ENCODE results near the gene RUNX1. TPM values are rescaled to one million over a fixed set of nuclear protein-coding genes. Genes with fewer than 3 reads are reported as not detected.

Gene RUNX1
- polyA plus RNA-seq, 1 donor from 2014 or later, result 9.2 TPM

- Mint-ChIP-seq H3K27ac (no peak overlapping the region), H3K9me3 (peaks cover 0 to 2% (median 0%) of the 10 kb centered on the region in 3 donors)
Observed at GRCh38 chr21:34927992-34928391, 121.1 kb downstream of the RUNX1 start.

GRCh38 chr21:34926803-34927467 lies 122.2 kb downstream of the RUNX1 start:
- Mint-ChIP-seq H3K4me1 (peaks cover 13 to 30% (median 22%) of the 10 kb centered on the region in 3 donors), H3K27me3 (no peaks in the 10 kb centered on the region), H3K27ac (no peak overlapping the region), H3K4me3 (no peak overlapping the region), H3K9me3 (peaks cover 0 to 2% (median 0%) of the 10 kb centered on the region in 3 donors), H3K36me3 (peaks cover 9% of the 10 kb centered on the region)

More at GRCh38 chr21:34927992-34928391, 121.1 kb downstream of the RUNX1 start:
- H3K36me3 Mint-ChIP-seq, result peaks cover 10% of the 10 kb centered on the region
- H3K4me1 Mint-ChIP-seq, result peaks cover 13 to 39% (median 29%) of the 10 kb centered on the region in 3 donors
- H3K4me3 Mint-ChIP-seq, result no peak overlapping the region
- H3K27me3 Mint-ChIP-seq, result no peaks in the 10 kb centered on the region

GRCh38 chr21:34925597-34925996 lies 123.5 kb downstream of the RUNX1 start:
- Mint-ChIP-seq H3K4me1 (peaks cover 15 to 28% (median 27%) of the 10 kb centered on the region in 3 donors), H3K27me3 (no peaks in the 10 kb centered on the region), H3K4me3 (no peak overlapping the region), H3K36me3 (peaks cover 11% of the 10 kb centered on the region), H3K9me3 (peaks cover 0 to 2% (median 0%) of the 10 kb centered on the region in 3 donors), H3K27ac (peak overlapping the region in 2 of 3 donors; percentile 31 to 73)

- Mint-ChIP-seq H3K27ac (peak overlapping the region; percentile 31 to 73 (median 61)), H3K4me3 (peak overlapping the region in 1 of 4 donors; percentile 61)
Observed at GRCh38 chr21:34924771-34925419, 124.2 kb downstream of the RUNX1 start.

GRCh38 chr21:34924194-34924593 lies 124.9 kb downstream of the RUNX1 start:
- Mint-ChIP-seq H3K27me3 (no peaks in the 10 kb centered on the region), H3K9me3 (peaks cover 0 to 2% (median 0%) of the 10 kb centered on the region in 3 donors), H3K4me1 (peaks cover 21 to 39% (median 37%) of the 10 kb centered on the region in 3 donors), H3K36me3 (peaks cover 11% of the 10 kb centered on the region), H3K4me3 (no peak overlapping the region), H3K27ac (peak overlapping the region in 1 of 3 donors; percentile 40)

More at GRCh38 chr21:34924771-34925419, 124.2 kb downstream of the RUNX1 start:
- peaks cover 11% of the 10 kb centered on the region for H3K36me3 Mint-ChIP-seq
- H3K4me1 Mint-ChIP-seq, result peaks cover 15 to 32% (median 30%) of the 10 kb centered on the region in 3 donors
- H3K9me3 Mint-ChIP-seq, result peaks cover 0 to 2% (median 0%) of the 10 kb centered on the region in 3 donors
- H3K27me3 Mint-ChIP-seq, result no peaks in the 10 kb centered on the region

GRCh38 chr21:34923626-34924025 lies 125.5 kb downstream of the RUNX1 start:
- Mint-ChIP-seq H3K4me1 (peaks cover 21 to 39% (median 38%) of the 10 kb centered on the region in 3 donors), H3K4me3 (peak overlapping the region in 1 of 4 donors; percentile 21), H3K9me3 (peaks cover 0 to 2% (median 0%) of the 10 kb centered on the region in 3 donors), H3K27ac (no peak overlapping the region), H3K27me3 (no peaks in the 10 kb centered on the region), H3K36me3 (peaks cover 11% of the 10 kb centered on the region)

- peak overlapping the region in 1 of 3 donors; percentile 45 for H3K27ac Mint-ChIP-seq
- H3K4me3 Mint-ChIP-seq, result no peak overlapping the region
- H3K36me3 Mint-ChIP-seq, result peaks cover 12% of the 10 kb centered on the region
- H3K27me3 Mint-ChIP-seq, result no peaks in the 10 kb centered on the region
- H3K4me1 Mint-ChIP-seq, result peaks cover 21 to 39% (median 38%) of the 10 kb centered on the region in 3 donors
- peaks cover 0 to 2% (median 0%) of the 10 kb centered on the region in 3 donors for H3K9me3 Mint-ChIP-seq
Observed at GRCh38 chr21:34923202-34923601, 125.9 kb downstream of the RUNX1 start.

GRCh38 chr21:34922479-34922878 lies 126.6 kb downstream of the RUNX1 start:
- Mint-ChIP-seq H3K4me1 (peaks cover 21 to 39% (median 38%) of the 10 kb centered on the region in 3 donors), H3K9me3 (peaks cover 0 to 2% (median 0%) of the 10 kb centered on the region in 3 donors), H3K36me3 (peaks cover 14% of the 10 kb centered on the region), H3K27ac (no peak overlapping the region), H3K4me3 (no peak overlapping the region), H3K27me3 (no peaks in the 10 kb centered on the region)

- Mint-ChIP-seq H3K36me3 (peaks cover 16% of the 10 kb centered on the region), H3K9me3 (peaks cover 0 to 2% (median 0%) of the 10 kb centered on the region in 3 donors), H3K27ac (peak overlapping the region in 1 of 3 donors; percentile 6), H3K4me1 (peaks cover 21 to 41% (median 33%) of the 10 kb centered on the region in 3 donors), H3K4me3 (no peak overlapping the region), H3K27me3 (no peaks in the 10 kb centered on the region)
Observed at GRCh38 chr21:34921151-34921550, 128.0 kb downstream of the RUNX1 start.

- H3K4me3 Mint-ChIP-seq, result no peak overlapping the region
- no peaks in the 10 kb centered on the region for H3K27me3 Mint-ChIP-seq
- H3K36me3 Mint-ChIP-seq, result peaks cover 16% of the 10 kb centered on the region
- no peak overlapping the region for H3K27ac Mint-ChIP-seq
- H3K4me1 Mint-ChIP-seq, result peaks cover 9 to 27% (median 22%) of the 10 kb centered on the region in 3 donors
- H3K9me3 Mint-ChIP-seq, result peaks cover 0 to 2% (median 0%) of the 10 kb centered on the region in 3 donors
Observed at GRCh38 chr21:34919406-34919805, 129.7 kb downstream of the RUNX1 start.

- peaks cover 25 to 37% (median 28%) of the 10 kb centered on the region in 3 donors for H3K4me1 Mint-ChIP-seq
- H3K27ac Mint-ChIP-seq, result no peak overlapping the region
- peaks cover 7% of the 10 kb centered on the region for H3K27me3 Mint-ChIP-seq
- H3K9me3 Mint-ChIP-seq, result no peaks in the 10 kb centered on the region
- no peak overlapping the region for H3K4me3 Mint-ChIP-seq
- H3K36me3 Mint-ChIP-seq, result peaks cover 10% of the 10 kb centered on the region
Observed at GRCh38 chr21:34916446-34916845, 132.7 kb downstream of the RUNX1 start.

GRCh38 chr21:34915364-34915841 lies 133.7 kb downstream of the RUNX1 start:
- Mint-ChIP-seq H3K36me3 (peaks cover 9% of the 10 kb centered on the region), H3K27me3 (peaks cover 7% of the 10 kb centered on the region), H3K4me1 (peaks cover 28 to 41% (median 30%) of the 10 kb centered on the region in 3 donors), H3K27ac (no peak overlapping the region), H3K9me3 (no peaks in the 10 kb centered on the region), H3K4me3 (no peak overlapping the region)

- H3K4me1 Mint-ChIP-seq, result peaks cover 19 to 35% (median 29%) of the 10 kb centered on the region in 3 donors
- H3K27me3 Mint-ChIP-seq, result peaks cover 7% of the 10 kb centered on the region
- no peaks in the 10 kb centered on the region for H3K9me3 Mint-ChIP-seq
- peaks cover 9% of the 10 kb centered on the region for H3K36me3 Mint-ChIP-seq
- H3K27ac Mint-ChIP-seq, result no peak overlapping the region
- no peak overlapping the region for H3K4me3 Mint-ChIP-seq
Observed at GRCh38 chr21:34914239-34914638, 134.9 kb downstream of the RUNX1 start.

GRCh38 chr21:34913811-34914210 lies 135.3 kb downstream of the RUNX1 start:
- peaks cover 9% of the 10 kb centered on the region for H3K36me3 Mint-ChIP-seq
- peaks cover 7% of the 10 kb centered on the region for H3K27me3 Mint-ChIP-seq
- no peak overlapping the region for H3K27ac Mint-ChIP-seq
- no peaks in the 10 kb centered on the region for H3K9me3 Mint-ChIP-seq
- peaks cover 18 to 36% (median 29%) of the 10 kb centered on the region in 3 donors for H3K4me1 Mint-ChIP-seq
- H3K4me3 Mint-ChIP-seq, result no peak overlapping the region
